HepG2 (cell line): ENCODE results near the gene ARF6. TPM values are rescaled to one million over a fixed set of nuclear protein-coding genes. Genes with fewer than 3 reads are reported as not detected.

Experiments
- FOXA3 ChIP-seq: IDR thresholded peaks from 2 replicates; pipeline ENCODE4 v1.6.1; 2016; ENCODE audit warnings: missing genetic modification reagents, missing compliant biosample characterization
- FOXO4 ChIP-seq: sonication (generic); formaldehyde crosslinking; conservative IDR thresholded peaks from 2 replicates; pipeline ENCODE4 v1.8.1; 2023; ENCODE audit warnings: missing genetic modification reagents
- RBAK ChIP-seq: sonication (generic); formaldehyde crosslinking; IDR thresholded peaks from 2 replicates; pipeline ENCODE4 v1.5.1; 2020; ENCODE audit warnings: mild to moderate bottlenecking, missing genetic modification reagents
- STAG1 ChIP-seq: sonication (generic); formaldehyde crosslinking; IDR thresholded peaks from 2 replicates; pipeline ENCODE4 v1.4.0; 2020; ENCODE audit warnings: missing genetic modification reagents
- ZFY ChIP-seq: sonication (generic); formaldehyde crosslinking; IDR thresholded peaks from 2 replicates; pipeline ENCODE4 v1.4.0; 2020; ENCODE audit warnings: missing genetic modification reagents
- ZNF556 ChIP-seq: sonication (generic); formaldehyde crosslinking; IDR thresholded peaks from 2 replicates; pipeline ENCODE4 v1.4.0; 2020; ENCODE audit warnings: mild to moderate bottlenecking, missing genetic modification reagents, borderline replicate concordance
- ZNF614 ChIP-seq: IDR thresholded peaks from 2 replicates; pipeline ENCODE4 v1.6.1; 2018; ENCODE audit warnings: missing biosample characterization, missing genetic modification reagents, inconsistent platforms, borderline replicate concordance
- ZSCAN9 ChIP-seq: IDR thresholded peaks from 2 replicates; pipeline ENCODE4 v1.6.1; 2016; ENCODE audit warnings: borderline replicate concordance
- polyA plus RNA-seq, 8 experiments: library from polyadenylated mRNA; depleted of rRNA in 3 of 8; stranded (reverse) in 7 of 8; unstranded in 1 of 8; fragments of >200 nt; fragmentation: Illumina TruSeq in 4 of 8; extraction: Trizol in 4 of 8; gene quantifications; 2 replicates each; pipeline versions ENCODE4 v1.2.1 to v1.2.3, GENCODE V29; 2011 to 2016; ENCODE audit warnings: low read depth in 4 of 8, missing spikeins in 1 of 8, mixed read lengths in 1 of 8; ENCODE audit not compliant: insufficient read depth in 1 of 8
- total RNA-seq, 5 experiments: library from RNA; depleted of rRNA; stranded (reverse); fragments of >200 nt; fragmentation: Illumina TruSeq; extraction: Trizol; gene quantifications; 2 replicates each; pipeline ENCODE4 v1.2.3, GENCODE V29; 2016; ENCODE audit warnings: low read depth in 1 of 5
- TF ChIP-seq, protein P1 (sequence below): sonication (generic); formaldehyde crosslinking; IDR thresholded peaks from 2 replicates; pipeline ENCODE4 v1.8.0; 2022; ENCODE audit warnings: low read depth, missing genetic modification reagents
- TF ChIP-seq, protein P2 (sequence below): sonication (generic); formaldehyde crosslinking; IDR thresholded peaks from 2 replicates; pipeline ENCODE4 v1.4.0; 2020; ENCODE audit warnings: mild to moderate bottlenecking, missing genetic modification reagents

Gene ARF6
- total and polyA plus RNA-seq, 2 of the 13 experiments (the other 11 are each of a cell fraction or from before 2014, with no cell fraction given), result 12.7 to 31.9 TPM

DNA sequence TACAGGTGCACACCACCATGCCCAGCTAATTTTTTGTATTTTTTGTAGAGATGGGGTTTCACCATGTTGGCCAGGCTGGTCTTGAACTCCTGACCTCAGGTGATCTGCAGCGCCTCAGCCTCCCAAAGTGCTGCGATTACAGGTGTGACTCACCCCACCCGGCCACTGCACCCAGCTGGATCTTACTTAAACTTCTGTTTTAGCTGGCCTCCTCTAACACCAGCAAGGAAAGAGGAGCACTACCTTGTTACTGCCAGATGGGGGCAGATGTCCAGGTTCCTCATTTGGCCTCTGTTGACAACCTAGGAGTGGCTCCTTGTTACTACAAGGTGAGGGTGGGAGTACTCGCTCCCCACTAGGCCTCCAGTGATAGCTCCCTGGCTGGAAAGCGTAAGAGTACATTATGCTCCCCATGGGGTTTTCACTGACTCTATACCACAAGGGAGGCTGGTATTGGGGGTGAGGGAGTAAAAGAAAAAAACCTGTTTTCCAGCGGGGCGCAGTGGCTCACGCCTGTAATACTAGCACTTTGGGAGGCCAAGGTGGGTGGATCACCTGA, 13.2 kb upstream of the ARF6 start (continued):
- TF ChIP-seq, protein P1, sequence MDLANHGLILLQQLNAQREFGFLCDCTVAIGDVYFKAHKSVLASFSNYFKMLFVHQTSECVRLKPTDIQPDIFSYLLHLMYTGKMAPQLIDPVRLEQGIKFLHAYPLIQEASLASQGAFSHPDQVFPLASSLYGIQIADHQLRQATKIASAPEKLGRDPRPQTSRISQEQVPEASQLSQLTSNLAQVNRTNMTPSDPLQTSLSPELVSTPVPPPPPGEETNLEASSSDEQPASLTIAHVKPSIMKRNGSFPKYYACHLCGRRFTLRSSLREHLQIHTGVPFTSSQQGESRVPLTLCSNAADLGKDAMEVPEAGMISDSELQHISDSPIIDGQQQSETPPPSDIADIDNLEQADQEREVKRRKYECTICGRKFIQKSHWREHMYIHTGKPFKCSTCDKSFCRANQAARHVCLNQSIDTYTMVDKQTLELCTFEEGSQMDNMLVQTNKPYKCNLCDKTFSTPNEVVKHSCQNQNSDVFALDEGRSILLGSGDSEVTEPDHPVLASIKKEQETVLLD (CRISPR knock-in tag), result 0 out of 2 replicates have a peak, but pooled peaks have one; percentile 22
- peak; percentile 54; the same call in 1 of the 2 replicates for TF ChIP-seq ZNF614
- peak; percentile 80 for TF ChIP-seq FOXA3 (CRISPR knock-in tag)
- 0 out of 2 replicates have a peak, but pooled peaks have one; percentile 66 for TF ChIP-seq FOXO4 (CRISPR knock-in tag)
- peak; percentile 87 for TF ChIP-seq STAG1 (CRISPR knock-in tag)
- peak; percentile 32; the same call in 1 of the 2 replicates for TF ChIP-seq ZSCAN9 (CRISPR knock-in tag)
- TF ChIP-seq RBAK (CRISPR knock-in tag), result no peak
- 0 out of 2 replicates have a peak, but pooled peaks have one; percentile 57 for TF ChIP-seq ZNF556
- peak; percentile 53 for TF ChIP-seq ZFY (CRISPR knock-in tag)
- TF ChIP-seq, protein P2, sequence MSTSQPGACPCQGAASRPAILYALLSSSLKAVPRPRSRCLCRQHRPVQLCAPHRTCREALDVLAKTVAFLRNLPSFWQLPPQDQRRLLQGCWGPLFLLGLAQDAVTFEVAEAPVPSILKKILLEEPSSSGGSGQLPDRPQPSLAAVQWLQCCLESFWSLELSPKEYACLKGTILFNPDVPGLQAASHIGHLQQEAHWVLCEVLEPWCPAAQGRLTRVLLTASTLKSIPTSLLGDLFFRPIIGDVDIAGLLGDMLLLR (CRISPR knock-in tag), result 0 out of 2 replicates have a peak, but pooled peaks have one; percentile 43
